Measurements from ENCODE around the gene NEIL1.
"Not testable (repeated sequence)": the region's sequence is repeated elsewhere in the genome, so short reads cannot be mapped to it uniquely, and the experiment has no call there.

The NEIL1 gene, protein sequence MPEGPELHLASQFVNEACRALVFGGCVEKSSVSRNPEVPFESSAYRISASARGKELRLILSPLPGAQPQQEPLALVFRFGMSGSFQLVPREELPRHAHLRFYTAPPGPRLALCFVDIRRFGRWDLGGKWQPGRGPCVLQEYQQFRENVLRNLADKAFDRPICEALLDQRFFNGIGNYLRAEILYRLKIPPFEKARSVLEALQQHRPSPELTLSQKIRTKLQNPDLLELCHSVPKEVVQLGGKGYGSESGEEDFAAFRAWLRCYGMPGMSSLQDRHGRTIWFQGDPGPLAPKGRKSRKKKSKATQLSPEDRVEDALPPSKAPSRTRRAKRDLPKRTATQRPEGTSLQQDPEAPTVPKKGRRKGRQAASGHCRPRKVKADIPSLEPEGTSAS

DNA sequence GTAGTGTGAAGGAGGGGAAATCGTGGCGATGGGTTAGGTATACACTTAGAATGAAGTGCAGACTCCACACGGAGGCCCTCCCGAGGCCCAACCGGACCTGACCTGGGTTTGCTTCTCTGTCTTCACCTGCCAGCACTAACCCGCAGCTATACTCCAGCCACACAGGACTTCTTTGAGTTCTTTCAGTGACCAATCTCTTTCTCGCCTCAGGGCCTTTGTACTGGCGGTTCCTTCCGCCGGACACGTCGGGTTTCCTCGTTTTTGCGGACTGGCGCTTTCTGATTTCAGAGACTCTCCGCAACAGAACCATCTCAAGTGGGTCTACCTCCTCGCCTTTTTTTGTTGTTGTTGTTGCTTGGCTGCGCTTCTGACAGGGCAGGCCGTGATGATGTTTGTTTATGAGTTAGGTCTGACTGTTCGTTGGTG lies at the start of gene NEIL1:
Gene NEIL1 (plus strand): TSS at position 244 of the 426 bp plus-strand sequence. CDS start 1,867 bp downstream, outside the sequence.
- DNase-seq = no peak

DNA sequence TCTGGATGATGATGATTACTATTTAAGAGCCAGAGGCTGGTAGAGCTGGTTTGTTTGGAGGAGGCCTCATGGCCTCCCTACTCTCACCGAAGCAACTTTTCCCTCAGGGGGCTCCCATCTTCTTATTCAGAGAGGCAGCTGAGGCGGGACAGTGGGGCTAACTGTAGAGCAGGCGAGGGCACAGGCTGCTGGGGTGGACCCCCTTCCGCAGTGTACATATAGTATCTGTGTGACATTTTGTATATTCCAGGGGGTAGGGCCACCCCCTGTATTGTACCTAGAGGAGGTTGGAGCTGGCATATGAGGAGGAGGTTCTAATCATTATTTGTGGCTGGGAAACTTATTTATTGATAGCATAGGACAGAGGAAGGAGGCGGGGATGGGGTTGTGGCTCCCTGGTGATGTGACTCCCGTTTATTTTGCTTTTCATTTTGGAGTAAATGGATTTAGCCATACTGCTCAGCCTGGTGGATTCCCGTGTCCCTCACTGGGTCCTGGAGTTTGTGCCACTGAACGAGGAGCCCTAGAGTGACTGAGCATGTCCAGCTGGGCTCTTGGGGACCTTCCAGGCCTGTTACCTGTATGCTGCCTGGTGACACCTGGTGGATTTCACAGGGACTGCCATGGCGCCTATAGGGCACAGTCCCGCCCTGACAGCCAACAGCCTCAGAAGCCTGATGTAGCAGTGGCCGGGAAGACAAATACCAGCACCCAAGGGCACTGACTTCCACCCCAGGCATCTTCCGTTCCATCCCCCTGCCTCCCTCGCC lies 48.1 kb upstream of the NEIL1 start:
- DNase-seq = not testable (repeated sequence)

DNA sequence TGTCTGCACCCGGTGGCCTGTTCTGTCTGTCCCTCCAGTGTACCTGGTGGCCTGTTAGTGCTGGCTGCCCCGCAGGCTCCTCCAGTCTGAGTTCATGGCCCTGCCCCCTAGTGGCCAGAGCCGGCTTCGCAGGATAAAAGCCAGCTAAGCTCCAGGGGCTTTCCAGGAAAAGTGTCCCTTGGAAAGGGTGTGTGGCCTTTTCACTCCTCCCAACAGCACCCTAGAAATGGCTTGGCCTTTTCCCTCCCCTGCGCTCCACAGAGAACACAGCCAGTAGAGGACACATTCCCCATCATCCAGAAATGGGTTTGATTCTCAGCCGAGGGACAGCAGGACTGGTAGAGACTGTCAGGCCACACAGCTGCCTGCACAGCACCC lies 47.5 kb upstream of the NEIL1 start:
- DNase-seq = not testable (repeated sequence)

DNA sequence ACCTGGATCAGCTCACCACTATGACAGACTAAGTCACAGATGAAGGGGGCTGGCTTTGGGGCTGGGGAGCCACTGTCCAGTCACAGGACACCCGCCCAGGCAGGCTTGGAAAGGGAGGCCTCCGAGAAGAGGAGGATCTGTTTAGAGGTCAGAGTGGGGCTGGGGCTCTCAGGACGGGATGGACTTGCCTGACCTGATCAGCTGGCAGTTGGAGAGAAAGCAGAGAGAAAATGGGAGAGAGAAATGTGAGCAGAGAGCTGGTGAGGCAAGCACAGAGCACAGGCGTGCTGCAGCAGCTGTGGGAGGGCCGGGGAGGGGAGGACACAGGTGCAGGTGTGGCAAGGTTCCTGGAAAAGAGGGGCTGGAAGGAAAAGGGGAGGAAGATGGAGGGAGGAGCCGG lies 46.8 kb upstream of the NEIL1 start:
- not testable (repeated sequence) for DNase-seq

DNA sequence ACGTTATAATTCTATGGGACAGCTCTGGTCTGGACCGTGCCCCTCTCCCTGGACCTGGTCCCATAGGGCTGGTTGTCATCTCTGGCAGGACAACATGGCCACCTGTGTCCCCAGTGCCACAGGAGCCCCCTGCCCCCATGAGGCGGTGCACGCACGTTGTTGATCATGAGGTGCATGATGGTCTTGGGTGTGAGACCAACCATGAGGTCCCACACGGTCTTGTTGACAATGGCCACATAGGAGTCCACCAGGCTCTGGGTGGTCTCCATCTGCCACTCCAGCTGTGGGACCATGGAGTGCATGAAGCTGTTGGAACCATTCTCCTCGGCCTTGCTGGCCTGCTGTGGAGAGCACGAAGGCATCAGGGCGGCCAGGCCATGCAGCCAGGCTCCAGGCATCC lies 44.5 kb upstream of the NEIL1 start:
- DNase-seq = no peak

DNA sequence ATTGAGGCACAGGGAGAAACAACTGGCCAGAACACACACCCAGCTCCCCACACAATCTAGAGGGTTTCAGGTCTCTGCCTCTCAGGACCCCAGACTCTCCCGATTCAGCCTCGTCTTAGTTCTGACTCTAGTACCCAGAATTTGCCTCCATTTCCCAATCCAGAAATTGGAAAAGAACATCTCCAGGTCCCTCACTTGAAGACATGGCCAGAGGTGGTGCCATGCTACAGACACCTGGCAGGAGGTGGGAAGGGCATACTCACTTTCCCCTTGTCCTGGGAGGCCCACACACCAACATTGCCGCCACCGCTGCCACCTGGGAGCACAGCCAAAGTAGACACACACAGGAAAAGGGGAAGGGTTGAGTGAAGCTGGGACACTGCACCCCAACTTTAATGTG lies 44.1 kb upstream of the NEIL1 start:
- DNase-seq = not testable (repeated sequence)

DNA sequence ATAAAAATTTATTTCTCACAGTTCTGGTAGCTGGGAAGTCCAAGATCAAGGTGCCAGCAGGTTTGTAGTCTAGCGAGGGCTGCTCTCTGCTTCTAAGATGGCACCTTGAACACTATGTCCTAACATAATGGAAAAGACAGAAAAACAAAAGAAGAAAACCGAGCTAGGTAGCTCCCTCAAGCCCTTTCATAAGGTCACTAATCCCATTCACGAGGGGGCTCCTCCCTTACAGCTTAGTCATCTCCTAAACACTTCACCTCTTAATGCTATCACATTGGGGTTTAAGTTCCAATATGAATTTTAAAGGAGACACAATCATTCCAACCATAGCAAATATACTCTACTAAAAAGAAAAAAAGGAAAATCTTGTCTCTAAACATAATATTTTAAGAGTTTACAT lies 40.7 kb upstream of the NEIL1 start:
- DNase-seq = no peak

DNA sequence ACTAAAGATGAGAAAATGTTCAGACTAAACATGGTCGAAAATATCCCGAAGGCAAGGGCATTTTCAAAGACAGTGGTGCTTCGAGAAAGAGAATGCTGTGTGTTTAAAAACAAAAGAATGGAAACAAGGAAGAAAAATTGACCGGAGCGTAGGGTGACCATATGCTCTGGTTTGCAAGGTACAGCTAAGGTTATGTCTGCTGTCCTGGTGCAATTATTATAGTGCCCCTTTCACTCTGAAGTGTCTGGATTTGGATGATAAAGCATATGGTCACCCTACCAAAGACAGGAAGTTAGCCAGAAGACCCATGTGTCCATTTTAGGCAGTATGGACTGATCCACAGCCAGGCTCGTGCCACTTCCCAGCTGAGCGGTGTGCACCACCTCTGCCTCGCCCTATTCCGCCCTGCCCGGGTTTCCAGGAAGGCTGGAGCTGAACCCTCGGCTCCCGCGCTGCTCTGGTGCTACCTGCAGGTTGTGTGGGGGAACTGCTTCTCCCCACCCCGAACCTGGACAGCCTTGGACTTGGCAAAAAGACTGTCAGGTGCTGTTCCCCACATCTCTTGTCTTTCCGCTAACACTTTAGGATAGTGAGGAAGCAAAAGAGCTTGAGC lies 39.0 kb upstream of the NEIL1 start:
- DNase-seq = peak; percentile 52

DNA sequence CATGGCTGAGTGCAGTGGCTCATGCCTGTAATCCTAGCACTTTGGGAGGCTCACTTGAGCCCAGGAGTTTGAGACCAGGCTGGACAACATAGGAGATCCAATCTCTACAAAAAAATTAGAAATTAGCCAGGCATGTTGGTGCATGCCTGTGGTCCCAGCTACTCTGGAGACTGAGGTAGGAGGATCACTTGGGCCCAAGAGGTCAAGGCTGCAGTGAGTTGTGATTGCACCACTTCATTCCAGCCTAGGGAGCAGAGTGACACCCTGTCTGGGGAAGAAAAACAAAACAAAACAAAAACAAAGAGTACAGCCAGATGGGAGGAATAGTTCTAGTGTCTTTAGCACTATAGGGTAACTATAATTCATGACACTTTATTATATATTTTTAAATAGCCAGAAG lies 37.1 kb upstream of the NEIL1 start:
- no peak for DNase-seq

DNA sequence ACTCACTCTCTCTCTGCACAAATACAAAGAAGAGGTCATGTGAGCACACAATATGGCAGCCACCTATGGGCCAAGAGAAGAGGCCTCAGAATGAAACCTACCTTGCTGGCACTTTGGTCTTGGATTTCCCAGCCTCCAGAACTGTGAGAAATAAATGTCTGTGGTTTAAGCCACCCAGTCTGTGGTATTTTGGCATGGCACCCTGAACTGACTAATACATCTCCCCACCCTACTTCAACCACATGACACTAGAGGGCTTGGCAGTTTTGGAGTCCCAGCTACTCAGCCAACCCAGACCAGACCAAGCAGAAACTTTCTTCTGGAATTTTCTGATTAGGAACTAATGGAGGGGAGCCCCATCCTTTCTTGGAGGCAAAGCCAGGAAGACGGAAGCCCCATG lies 34.3 kb upstream of the NEIL1 start:
- DNase-seq = not testable (repeated sequence)

DNA sequence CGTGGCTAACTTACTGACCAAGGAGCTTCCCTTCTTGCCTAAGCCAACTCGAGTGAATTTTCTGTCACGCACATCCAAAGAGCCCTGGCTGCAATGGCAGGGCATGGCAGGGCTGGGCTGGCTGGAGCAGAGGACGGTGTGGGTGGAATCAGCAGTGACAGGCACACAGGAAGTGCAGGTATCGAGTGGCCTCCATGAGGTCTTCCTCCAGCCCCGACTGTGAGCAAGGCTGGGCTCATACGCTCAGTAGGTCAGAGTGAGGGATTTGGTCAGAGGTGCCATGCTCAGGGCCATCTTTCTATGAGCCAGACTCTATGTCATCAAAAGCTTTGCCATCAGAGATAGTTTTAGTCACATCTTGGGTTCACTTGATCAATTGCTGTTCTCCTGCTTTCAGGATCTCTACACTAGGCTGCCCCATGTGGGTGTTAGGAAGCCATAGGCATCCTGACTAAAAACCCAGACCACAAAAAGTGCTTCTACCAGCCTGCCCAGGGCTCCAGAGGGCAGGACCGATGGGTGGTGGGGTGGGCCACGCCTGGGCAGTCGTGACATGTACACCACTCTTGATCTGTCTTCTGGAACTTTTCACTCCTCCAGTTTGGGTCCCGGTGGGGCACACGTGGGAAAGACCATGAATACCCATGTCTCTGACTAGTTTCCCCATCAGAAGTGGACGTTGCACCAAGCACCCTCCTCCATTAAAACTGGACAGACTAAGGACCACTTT lies 33.6 kb upstream of the NEIL1 start:
- no peak for DNase-seq

DNA sequence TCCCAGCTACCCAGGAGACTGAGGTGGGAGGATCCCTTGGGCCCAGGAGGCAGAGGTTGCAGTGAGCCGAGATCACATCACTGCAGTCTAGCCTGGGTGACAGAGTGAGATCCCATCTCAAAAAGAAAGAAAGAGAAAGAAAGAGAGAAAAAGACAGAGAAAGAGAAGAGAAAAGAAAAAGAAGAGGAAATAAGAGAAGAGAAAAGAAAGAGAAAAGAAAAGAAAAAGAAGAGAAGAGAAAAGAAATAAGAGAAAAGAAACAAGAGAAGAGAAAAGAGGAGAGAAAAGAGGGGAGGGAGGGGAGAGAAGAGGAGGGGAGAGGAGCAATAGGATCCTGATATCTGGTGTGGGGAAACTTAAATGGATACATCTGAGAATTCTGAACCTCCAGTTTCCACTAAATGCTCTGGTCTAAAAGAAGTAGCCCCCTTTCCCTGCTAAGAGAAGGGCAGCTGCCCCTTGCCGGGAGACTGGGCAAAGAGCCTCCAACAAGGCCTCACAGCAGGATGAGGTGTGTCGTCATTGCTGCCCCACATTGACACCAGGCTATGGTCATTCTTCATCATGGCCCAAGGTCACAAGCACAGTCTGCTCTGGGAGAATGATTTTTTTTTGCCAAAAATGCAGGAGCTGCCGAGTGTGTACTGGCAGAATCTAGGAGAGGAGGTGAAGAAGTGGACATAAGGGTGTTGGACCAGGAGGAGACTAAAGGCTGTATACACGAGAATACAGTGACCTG lies 32.1 kb upstream of the NEIL1 start:
- DNase-seq = no peak

DNA sequence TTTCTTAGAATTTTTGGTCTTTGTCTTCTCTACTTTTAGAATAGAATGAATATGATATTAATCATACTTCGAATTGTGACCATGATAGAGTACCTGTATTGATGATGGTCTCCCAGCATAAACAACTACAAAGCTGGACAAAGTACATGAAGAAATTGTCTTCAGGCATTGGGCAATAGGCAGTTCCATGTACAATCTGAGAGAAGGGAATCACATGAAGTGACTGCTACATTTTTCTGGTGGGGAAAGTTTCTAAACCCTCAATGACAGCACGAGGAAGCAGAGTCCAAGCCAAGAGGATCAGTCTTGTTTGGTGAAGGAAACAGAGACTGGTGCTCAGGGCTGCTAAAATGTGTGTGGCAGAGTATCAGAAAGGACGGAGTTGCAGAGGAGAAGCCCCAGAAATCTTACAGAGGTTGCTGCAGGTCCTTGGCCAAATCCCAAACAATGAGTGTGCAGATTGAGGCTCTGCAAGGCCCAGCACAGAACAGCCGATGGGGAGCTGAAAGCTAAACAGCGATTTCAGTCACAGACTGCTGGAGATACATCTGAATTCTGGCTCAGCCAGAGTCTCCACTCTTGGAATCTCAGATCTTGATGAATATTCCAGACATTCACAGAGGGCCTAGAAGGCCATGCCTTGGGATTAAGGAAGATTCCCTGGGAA lies 27.5 kb upstream of the NEIL1 start:
- not testable (repeated sequence) for DNase-seq

DNA sequence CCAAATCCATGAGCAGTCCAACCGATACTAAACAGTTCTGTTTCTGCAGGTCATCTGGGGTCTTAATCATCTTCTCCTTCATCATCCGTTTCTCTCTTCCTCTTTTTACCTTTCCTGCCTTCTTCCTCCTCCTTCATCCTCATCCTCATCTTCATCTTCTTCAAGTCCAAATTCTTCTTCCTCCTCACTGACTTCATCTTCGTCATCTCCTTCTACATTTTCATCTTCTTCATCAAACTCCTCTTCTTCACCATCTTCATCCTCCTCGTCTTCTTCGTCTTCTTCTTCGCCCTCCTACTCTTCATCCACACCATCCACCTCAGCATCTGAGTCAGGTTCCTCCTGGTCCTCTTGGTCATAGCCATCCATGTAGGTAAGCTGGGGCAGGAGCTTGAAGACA lies 25.1 kb upstream of the NEIL1 start:
- no peak for DNase-seq

DNA sequence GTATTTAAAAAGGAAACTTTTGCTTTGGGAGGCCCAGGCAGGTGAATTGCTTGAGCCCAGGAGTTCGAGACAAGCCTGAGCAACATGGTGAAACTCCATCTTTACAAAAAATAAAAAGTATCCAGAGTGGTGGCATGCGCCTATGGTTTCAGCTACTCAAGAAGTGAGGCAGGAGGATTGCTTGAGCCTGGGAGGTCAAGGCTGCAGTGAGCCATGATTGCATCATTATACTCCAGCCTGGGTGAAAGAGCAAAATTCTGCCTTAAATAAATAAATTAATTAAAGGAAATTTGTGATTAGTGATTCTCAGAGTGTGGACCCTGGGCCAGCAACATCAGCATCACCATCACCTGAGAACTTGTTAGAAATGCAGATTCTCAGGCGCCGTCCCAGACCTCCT lies 20.9 kb upstream of the NEIL1 start:
- DNase-seq = no peak

DNA sequence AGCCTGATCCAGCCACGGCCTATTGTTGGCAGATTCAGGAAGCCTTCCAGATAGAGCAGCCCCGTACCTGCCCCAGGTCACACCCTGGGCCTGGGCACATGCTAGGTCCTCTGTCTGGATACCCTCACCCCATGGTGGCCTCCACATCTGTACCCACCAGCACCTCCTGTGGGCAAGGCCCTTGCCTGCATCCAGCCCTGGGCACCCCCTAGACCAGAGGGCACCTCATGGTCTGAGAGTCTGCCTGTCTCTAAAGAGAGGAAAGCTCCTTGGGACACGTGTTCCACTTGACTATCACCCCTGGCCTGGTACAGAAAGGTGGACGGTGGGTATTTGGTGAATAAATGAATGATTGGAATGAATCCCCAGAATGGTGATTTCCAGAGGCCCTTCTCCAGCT lies 19.8 kb upstream of the NEIL1 start:
- DNase-seq = no peak

DNA sequence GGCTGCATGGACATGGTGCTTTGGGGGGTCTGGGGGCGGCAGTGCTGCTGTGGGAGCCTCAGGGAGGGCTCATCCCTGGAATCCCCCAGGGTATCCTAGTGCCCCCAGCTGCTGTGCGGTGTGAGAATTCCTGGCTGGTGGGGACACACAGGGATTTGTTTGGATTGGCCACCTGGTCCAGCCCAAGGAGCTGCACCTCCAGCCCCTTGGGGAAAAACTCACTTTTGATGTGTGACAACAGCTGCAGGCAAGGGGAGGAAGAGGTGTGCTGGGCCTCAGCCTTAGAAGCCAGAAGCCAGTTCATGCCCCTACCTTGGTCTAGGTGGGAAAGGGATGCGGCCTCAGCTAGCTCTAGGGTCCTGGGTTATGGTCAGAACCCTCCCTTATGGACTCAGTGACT lies 19.3 kb upstream of the NEIL1 start:
- no peak for DNase-seq

DNA sequence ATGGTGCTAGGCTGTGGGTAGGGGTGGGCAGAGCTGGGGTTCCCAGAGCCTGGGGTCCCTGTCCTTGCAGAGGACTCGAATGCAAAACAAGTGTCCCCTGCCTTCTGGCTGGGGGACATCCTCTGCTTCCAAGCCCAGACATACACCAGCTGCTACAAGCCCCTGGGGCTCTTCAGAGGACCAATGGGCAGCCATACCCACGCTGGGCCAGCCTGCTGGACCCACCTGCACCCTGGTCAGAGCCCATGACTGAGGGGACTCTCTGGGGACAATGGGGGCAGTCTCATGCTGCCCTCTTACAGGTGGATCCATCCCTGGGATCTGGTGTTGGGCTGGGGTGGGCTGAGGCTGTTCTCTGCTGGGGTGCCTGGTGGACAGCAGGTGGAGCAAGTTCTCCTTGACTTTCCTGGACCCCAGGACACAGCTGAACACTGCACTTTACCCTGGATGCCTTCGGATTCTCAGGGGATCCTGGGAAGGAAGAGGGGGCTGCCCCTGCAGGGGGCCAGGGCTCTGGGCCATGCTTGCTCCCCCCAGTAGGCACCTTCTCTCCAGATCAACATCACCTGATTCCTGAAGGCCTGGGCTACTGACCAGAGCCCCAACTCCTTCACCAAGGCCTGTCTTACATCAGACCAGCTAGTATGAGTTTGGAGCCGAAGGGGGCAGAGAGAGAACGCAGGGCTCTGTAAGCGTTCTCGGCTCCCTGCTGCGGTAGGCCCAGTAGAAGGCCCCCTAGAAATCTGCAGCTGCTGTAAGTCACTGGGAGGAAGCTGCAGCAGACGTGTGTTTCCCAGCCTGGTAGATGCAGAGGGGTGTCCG lies 18.1 kb upstream of the NEIL1 start:
- no peak for DNase-seq

DNA sequence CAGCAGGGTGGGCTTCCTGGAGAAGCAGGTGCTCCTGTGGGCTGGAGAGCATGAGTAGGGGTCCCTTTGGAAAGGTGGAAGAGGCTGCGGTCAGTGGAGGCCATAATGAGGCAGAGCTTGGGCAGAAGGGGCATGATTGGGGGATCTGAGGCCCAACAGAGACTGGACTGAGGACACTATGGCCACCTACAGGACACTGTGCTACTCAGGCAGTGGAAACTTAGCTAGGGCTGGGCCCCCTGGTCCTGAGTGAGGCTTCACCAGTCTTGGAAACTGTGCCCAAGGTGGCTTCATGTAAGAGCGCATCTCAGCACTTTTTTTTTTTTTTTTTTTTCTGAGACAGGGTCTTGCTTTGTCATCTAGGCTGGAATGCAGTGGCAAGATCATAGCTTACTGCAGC lies 17.3 kb upstream of the NEIL1 start:
- no peak for DNase-seq

DNA sequence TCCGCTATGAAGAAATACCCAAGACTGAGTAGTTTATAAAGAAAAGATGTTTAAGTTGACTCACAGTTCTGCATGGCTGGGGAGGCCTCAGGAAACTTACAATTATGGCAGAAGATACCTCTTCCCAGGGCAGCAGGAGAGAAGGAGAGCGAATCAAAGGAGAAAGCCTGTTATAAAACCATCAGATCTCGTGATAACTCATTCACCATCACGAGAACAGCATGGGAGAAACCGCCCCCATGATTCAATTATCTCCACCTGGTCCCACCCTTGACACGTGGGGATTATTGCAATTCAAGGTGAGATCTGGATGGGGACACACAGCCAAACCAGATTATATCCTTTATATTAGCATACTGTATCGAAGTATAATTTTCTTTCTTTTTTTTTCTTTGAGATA lies 14.7 kb upstream of the NEIL1 start:
- not testable (repeated sequence) for DNase-seq

All from NCI-H510A (cell line).